ENCODE results near the gene TMEM19.
"Not testable (repeated sequence)": the region's sequence is repeated elsewhere in the genome, so short reads cannot be mapped to it uniquely, and the experiment has no call there.

The TMEM19 gene

DNA sequence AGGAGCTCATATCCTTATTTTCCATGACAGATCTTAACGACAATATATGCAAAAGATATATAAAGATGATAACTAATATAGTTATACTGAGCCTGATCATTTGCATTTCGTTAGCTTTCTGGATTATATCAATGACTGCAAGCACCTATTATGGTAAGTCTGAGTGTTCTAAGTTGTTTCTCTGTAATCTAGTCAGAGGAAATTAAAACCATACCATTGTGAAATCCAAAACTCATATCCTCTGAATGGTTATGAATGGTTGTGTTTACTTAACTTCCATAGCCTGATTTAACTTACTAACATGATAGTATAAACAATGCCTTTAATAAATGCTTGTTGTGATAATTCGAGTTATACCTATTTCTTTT lies 760 bp downstream of the TMEM19 start:
- Mint-ChIP-seq H3K27me3 (ENCODE audit: low read depth, poor library complexity) (no peaks in the 10 kb centered on the region), H3K4me1 (peaks cover 34% of the 10 kb centered on the region), H3K36me3 (ENCODE audit: low read depth) (no peaks in the 10 kb centered on the region), H3K27ac (no peak overlapping the region), H3K9me3 (no peaks in the 10 kb centered on the region), H3K4me3 (peak overlapping the region; percentile 94)
- no peak for TF ChIP-seq CTCF (IDR thresholded peaks at IDR 0.05)
- DNase-seq: no peak

DNA sequence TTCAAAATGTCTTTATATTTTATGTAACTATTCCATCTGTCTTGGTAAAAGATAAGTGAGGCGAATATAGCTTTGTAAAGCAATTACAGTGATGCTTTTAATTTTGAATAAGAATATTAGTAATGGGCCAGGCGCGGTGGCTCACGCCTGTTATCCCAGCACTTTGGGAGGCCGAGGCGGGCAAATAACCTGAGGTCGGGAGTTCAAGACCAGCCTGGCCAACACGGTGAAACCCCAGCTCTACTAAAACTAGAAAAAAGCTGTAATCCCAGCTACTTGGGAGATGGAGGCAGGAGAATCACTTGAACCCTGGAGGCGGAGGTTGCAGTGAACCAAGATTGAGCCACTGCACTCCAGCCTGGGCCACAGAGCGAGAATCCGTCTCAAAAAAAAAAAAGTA lies 1.3 kb downstream of the TMEM19 start:
- not testable (repeated sequence) for H3K27me3 Mint-ChIP-seq (ENCODE audit: low read depth, poor library complexity); DNase-seq; H3K27ac Mint-ChIP-seq; H3K9me3 Mint-ChIP-seq; H3K36me3 Mint-ChIP-seq (ENCODE audit: low read depth)
- Mint-ChIP-seq H3K4me3 (peak overlapping the region; percentile 94), H3K4me1 (peaks cover 38% of the 10 kb centered on the region)

DNA sequence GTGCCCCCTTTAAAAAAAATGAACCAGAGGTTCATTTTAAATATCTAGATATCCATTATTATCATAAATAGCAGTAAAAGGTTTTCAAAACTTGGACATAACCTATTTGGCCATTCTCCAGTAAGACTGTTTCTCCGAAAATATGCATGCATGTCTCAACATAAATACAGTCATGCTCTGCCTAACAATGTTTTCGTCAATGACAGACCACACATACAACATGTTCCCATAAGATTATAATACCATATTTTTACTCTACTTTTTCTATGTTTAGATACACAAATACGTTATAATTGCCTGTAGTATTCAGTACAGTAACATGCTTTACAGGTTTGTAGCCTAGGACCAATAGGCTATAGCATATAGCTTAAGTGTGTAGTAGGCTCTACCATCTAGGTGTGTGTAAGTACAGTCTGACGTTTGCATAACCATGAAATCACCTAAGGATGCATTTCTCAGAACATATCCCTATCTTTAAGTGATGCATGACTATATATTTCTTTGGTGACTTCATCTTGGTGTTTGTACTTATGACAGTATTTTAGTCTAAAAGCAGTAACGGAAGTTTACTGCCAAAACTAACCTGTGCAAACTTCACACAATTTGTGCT lies 3.2 kb downstream of the TMEM19 start:
- Mint-ChIP-seq H3K27ac (no peak overlapping the region), H3K27me3 (ENCODE audit: low read depth, poor library complexity) (no peaks in the 10 kb centered on the region), H3K4me1 (peaks cover 38% of the 10 kb centered on the region), H3K4me3 (no peak overlapping the region), H3K9me3 (no peaks in the 10 kb centered on the region), H3K36me3 (ENCODE audit: low read depth) (no peaks in the 10 kb centered on the region)
- no peak for TF ChIP-seq CTCF (IDR thresholded peaks at IDR 0.05)
- no peak for DNase-seq

DNA sequence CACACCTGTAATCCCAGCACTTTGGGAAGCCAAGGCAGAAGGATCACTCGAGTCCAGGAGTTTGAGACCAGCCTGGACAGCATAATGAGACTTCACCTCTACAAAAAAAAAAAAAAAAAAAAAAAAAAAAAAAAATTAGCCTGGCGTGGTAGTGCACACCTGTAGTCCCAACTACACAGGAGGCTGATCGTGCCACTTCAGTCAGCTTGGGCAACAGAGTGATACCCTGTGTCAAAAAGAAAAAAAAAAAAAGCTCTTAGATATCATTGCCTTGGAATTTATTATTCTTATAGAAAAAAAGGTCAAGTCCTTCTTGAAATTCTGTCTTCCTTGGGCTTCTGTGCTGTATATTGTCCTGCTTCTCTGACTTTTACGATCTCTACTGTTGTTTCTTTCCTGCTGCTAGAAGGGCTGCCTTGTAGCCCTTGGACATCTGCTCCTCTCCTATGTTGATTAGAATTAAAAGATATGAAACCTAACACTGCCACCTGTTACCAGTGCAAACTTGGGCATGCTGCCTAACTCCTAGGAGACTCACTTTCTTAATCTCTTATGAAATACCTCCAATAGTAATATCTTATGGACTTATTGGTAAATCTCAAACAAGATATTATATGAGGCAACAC lies 5.7 kb downstream of the TMEM19 start:
- H3K36me3 Mint-ChIP-seq (ENCODE audit: low read depth): peaks cover 5% of the 10 kb centered on the region
- DNase-seq: no peak
- no peak overlapping the region for H3K4me3 Mint-ChIP-seq
- TF ChIP-seq CTCF (IDR thresholded peaks at IDR 0.05): no peak
- H3K27me3 Mint-ChIP-seq (ENCODE audit: low read depth, poor library complexity): no peaks in the 10 kb centered on the region
- H3K9me3 Mint-ChIP-seq: no peaks in the 10 kb centered on the region
- H3K27ac Mint-ChIP-seq: no peak overlapping the region
- H3K4me1 Mint-ChIP-seq: peaks cover 33% of the 10 kb centered on the region

DNA sequence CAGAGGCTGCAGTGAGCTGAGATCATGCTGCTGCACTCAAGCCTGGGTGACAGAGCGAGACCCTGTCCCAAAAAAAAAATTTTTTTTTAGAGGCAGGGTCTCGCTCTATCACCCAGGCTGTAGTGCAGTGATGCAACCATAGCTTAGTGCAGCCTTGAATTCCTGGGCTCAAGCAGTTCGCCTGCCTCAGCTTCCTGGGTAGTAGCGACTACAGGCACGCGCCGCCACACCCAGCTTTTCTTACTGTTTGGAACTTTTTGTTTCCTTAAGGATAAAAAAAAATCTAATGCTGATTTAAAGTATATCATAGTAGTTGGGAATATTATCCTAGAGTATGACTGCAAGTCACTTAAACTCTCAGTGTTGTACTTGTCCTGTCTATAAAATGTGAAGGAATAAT lies 7.2 kb downstream of the TMEM19 start:
- no peaks in the 10 kb centered on the region for H3K27me3 Mint-ChIP-seq (ENCODE audit: low read depth, poor library complexity)

GRCh38 chr12:71693651-71694050 lies 7.8 kb downstream of the TMEM19 start:
- not testable (repeated sequence) for DNase-seq; H3K9me3 Mint-ChIP-seq; H3K27me3 Mint-ChIP-seq (ENCODE audit: low read depth, poor library complexity); H3K4me3 Mint-ChIP-seq
- Mint-ChIP-seq H3K27ac (peak overlapping the region; percentile 57), H3K4me1 (peaks cover 15% of the 10 kb centered on the region), H3K36me3 (ENCODE audit: low read depth) (peaks cover 21% of the 10 kb centered on the region)

More for the DNA sequence above, 7.2 kb downstream of the TMEM19 start:
- Mint-ChIP-seq H3K4me3 (no peak overlapping the region), H3K27ac (no peak overlapping the region), H3K9me3 (no peaks in the 10 kb centered on the region), H3K4me1 (peaks cover 21% of the 10 kb centered on the region), H3K36me3 (ENCODE audit: low read depth) (peaks cover 16% of the 10 kb centered on the region)
- DNase-seq: no peak
- TF ChIP-seq CTCF (IDR thresholded peaks at IDR 0.05): no peak

Data from nephron progenitor cell (in vitro differentiated cells).